H1 (cell line): Measurements from ENCODE around the gene AMPH. TPM values are rescaled to one million over a fixed set of nuclear protein-coding genes. Genes with fewer than 3 reads are reported as not detected.

ENCODE experiments used
- CTCF ChIA-PET: fragments of 300-600 bp; sonication (Branson Sonifier 250); formaldehyde crosslinking; loops from one replicate; lab custom pipeline; 2021; ENCODE audit not compliant: partially characterized antibody; lab: Charles Lee
- POLR2A ChIA-PET: fragments of 300-600 bp; sonication (Branson Sonifier 250); formaldehyde crosslinking; loops from one replicate; lab custom pipeline; 2021; ENCODE audit warnings: inconsistent platforms; ENCODE audit not compliant: partially characterized antibody; lab: Charles Lee
- DNase-seq, 2 experiments: peaks; one replicate each; pipeline versions ENCODE4 v3.0.0 to v3.0.0-alpha.2; 2010 to 2022; ENCODE audit warnings: low spot score in 2 of 2, low read depth in 1 of 2, mixed read lengths in 1 of 2
- FAIRE-seq: peaks from 2 replicates; lab custom pipeline; 2011; peaks lifted over from hg19 to GRCh38; lab: Jason Lieb, UNC
- H2AFZ ChIP-seq: 2 replicates; pipeline ENCODE4 v1.8.1; 2012; ENCODE audit warnings: low read length, inconsistent platforms
- H2AK5ac ChIP-seq: 2 replicates; pipeline ENCODE4 v1.6.1; 2013; ENCODE audit warnings: low read depth, low read length
- H2BK120ac ChIP-seq: replicated peaks from 2 replicates; pipeline ENCODE3; 2013; ENCODE audit warnings: low read depth, low read length, inconsistent platforms
- H2BK12ac ChIP-seq: 2 replicates; pipeline ENCODE4 v1.6.1; 2013; ENCODE audit warnings: low read depth, low read length
- H2BK15ac ChIP-seq: 2 replicates; pipeline ENCODE4 v1.6.1; 2013; ENCODE audit warnings: low read length
- H2BK20ac ChIP-seq: 2 replicates; pipeline ENCODE4 v1.6.1; 2013; ENCODE audit warnings: low read length
- H2BK5ac ChIP-seq: 2 replicates; pipeline ENCODE4 v1.6.1; 2013; ENCODE audit warnings: low read depth, low read length
- H3K14ac ChIP-seq: 2 replicates; pipeline ENCODE4 v1.6.1; 2013; ENCODE audit warnings: inconsistent platforms; ENCODE audit not compliant: insufficient read length
- H3K18ac ChIP-seq: 2 replicates; pipeline ENCODE4 v1.6.1; 2013; ENCODE audit warnings: low read length; ENCODE audit errors: extremely low read depth
- H3K23ac ChIP-seq: 2 replicates; pipeline ENCODE4 v1.6.1; 2013; ENCODE audit warnings: inconsistent platforms; ENCODE audit not compliant: insufficient read length
- H3K23me2 ChIP-seq: 2 replicates; pipeline ENCODE4 v1.6.1; 2013; ENCODE audit warnings: low read depth, low read length
- H3K27ac ChIP-seq: 2 replicates; pipeline ENCODE4 v1.6.1; 2011; ENCODE audit warnings: low read depth, low read length, inconsistent platforms
- H3K27me3 ChIP-seq, 4 experiments: replicated peaks in 1 of 4; 1 replicate in 1 of 4; 2 replicates in 3 of 4; pipeline versions ENCODE4 v1.6.1 to v1.8.1; 2011 to 2013; ENCODE audit warnings: low read length in 3 of 4, mild to moderate bottlenecking in 3 of 4, inconsistent platforms in 2 of 4, mixed read lengths in 2 of 4, moderate library complexity in 1 of 4; ENCODE audit not compliant: control insufficient read depth in 3 of 4, insufficient read depth in 3 of 4; ENCODE audit errors: extremely low read depth in 1 of 4
- H3K36me3 ChIP-seq, 4 experiments: 2 replicates each; pipeline versions ENCODE4 v1.6.1 to v1.8.1; 2011 to 2013; ENCODE audit warnings: mild to moderate bottlenecking in 4 of 4, low read length in 3 of 4, moderate library complexity in 2 of 4, control low read depth in 1 of 4, inconsistent platforms in 1 of 4; ENCODE audit not compliant: insufficient read depth in 4 of 4, control insufficient read depth in 2 of 4
- H3K4ac ChIP-seq: replicated peaks from 2 replicates; pipeline ENCODE3; 2013; ENCODE audit warnings: low read length, low read depth, mixed read lengths, inconsistent platforms; ENCODE audit not compliant: insufficient read length
- H3K4me1 ChIP-seq, 4 experiments: replicated peaks in 1 of 4; 1 replicate in 1 of 4; 2 replicates in 3 of 4; pipeline versions ENCODE4 v1.6.1 to v1.8.1; 2011 to 2013; ENCODE audit warnings: low read length in 3 of 4, inconsistent platforms in 2 of 4, mixed read lengths in 1 of 4; ENCODE audit not compliant: insufficient read depth in 4 of 4, control insufficient read depth in 3 of 4
- H3K4me2 ChIP-seq, 2 experiments: 2 replicates each; pipeline versions ENCODE4 v1.6.1 to v1.8.1; 2011 to 2013; ENCODE audit warnings: low read depth in 2 of 2, low read length in 2 of 2, control low read depth in 1 of 2, inconsistent platforms in 1 of 2, mild to moderate bottlenecking in 1 of 2; ENCODE audit not compliant: insufficient read depth in 1 of 2
- H3K4me3 ChIP-seq, 4 experiments: fragments of 200-600, 300-600 bp in 1 of 4; sonication (generic), shearing (Covaris generic), sonication (Bioruptor Twin) in 1 of 4; 2 replicates each; pipeline versions ENCODE4 v1.5.1 to v1.8.1; 2011 to 2016; ENCODE audit warnings: low read length in 4 of 4, low read depth in 3 of 4, control low read depth in 2 of 4, inconsistent platforms in 2 of 4, mild to moderate bottlenecking in 2 of 4, mixed read lengths in 1 of 4, moderate library complexity in 1 of 4; ENCODE audit not compliant: insufficient read depth in 2 of 4; ENCODE audit errors: extremely low read depth in 1 of 4
- H3K56ac ChIP-seq: replicated peaks from 2 replicates; pipeline ENCODE3; 2013; ENCODE audit warnings: low read depth, mild to moderate bottlenecking, mixed read lengths, low read length, inconsistent platforms; ENCODE audit not compliant: insufficient read length
- H3K79me1 ChIP-seq: 2 replicates; pipeline ENCODE4 v1.6.1; 2013; ENCODE audit warnings: low read depth, low read length, control low read depth
- H3K79me2 ChIP-seq, 2 experiments: 2 replicates each; pipeline versions ENCODE4 v1.6.1 to v1.8.1; 2012 to 2013; ENCODE audit warnings: low read length in 2 of 2, mild to moderate bottlenecking in 2 of 2, inconsistent platforms in 1 of 2; ENCODE audit not compliant: insufficient read depth in 2 of 2, control insufficient read depth in 1 of 2
- H3K9ac ChIP-seq, 4 experiments: replicated peaks in 1 of 4; 1 replicate in 1 of 4; 2 replicates in 3 of 4; pipeline versions ENCODE4 v1.6.1 to v1.8.1; 2011 to 2013; ENCODE audit warnings: low read depth in 3 of 4, low read length in 3 of 4, control low read depth in 2 of 4, mild to moderate bottlenecking in 2 of 4, moderate library complexity in 2 of 4, inconsistent platforms in 1 of 4; ENCODE audit errors: extremely low read depth in 1 of 4
- H3K9me3 ChIP-seq, 2 experiments: 2 replicates each; pipeline versions ENCODE4 v1.6.1 to v1.8.1; 2012 to 2013; ENCODE audit warnings: mild to moderate bottlenecking in 2 of 2, moderate library complexity in 2 of 2, control low read depth in 1 of 2, inconsistent platforms in 1 of 2, low read depth in 1 of 2, low read length in 1 of 2, mixed read lengths in 1 of 2; ENCODE audit not compliant: insufficient read depth in 2 of 2
- H4K20me1 ChIP-seq, 2 experiments: replicated peaks in 1 of 2; 2 replicates each; pipeline versions ENCODE3 to v1.8.1; 2011 to 2013; ENCODE audit warnings: inconsistent platforms in 2 of 2, low read length in 2 of 2, mild to moderate bottlenecking in 1 of 2; ENCODE audit not compliant: insufficient read depth in 2 of 2, control insufficient read depth in 1 of 2
- H4K5ac ChIP-seq: 2 replicates; pipeline ENCODE4 v1.6.1; 2013; ENCODE audit warnings: low read length, low read depth, mixed read lengths, inconsistent platforms; ENCODE audit not compliant: insufficient read length
- H4K8ac ChIP-seq: 2 replicates; pipeline ENCODE4 v1.8.0; 2013; ENCODE audit warnings: mild to moderate bottlenecking, moderate library complexity, low read length, inconsistent platforms; ENCODE audit not compliant: insufficient read depth; ENCODE audit errors: extremely low read depth
- H4K91ac ChIP-seq: replicated peaks from 2 replicates; pipeline ENCODE3; 2013; ENCODE audit warnings: low read length, mixed read lengths, inconsistent platforms; ENCODE audit not compliant: insufficient read length
- CTBP2 ChIP-seq: IDR thresholded peaks from 2 replicates; pipeline ENCODE4 v1.7.0; 2011; ENCODE audit warnings: borderline replicate concordance, mild to moderate bottlenecking, moderate library complexity, mixed read lengths, low read length; ENCODE audit not compliant: insufficient read depth, insufficient read length
- WGBS, 2 experiments: shearing (Covaris generic) in 1 of 2; methylation state at CpG; one replicate each; pipeline versions ENCODE4 v1.1.6 to v1.1.7; 2013 to 2015; ENCODE audit warnings: low lambda C conversion rate in 2 of 2, mixed read lengths in 2 of 2, inconsistent platforms in 1 of 2, low coverage in 1 of 2, missing lambda C conversion rate in 1 of 2; ENCODE audit not compliant: insufficient replicate concordance in 2 of 2, insufficient coverage in 1 of 2, insufficient read length in 1 of 2; ENCODE audit errors: extremely low coverage in 1 of 2, missing lambda C conversion rate in 1 of 2; 5-methylcytosine and 5-hydroxymethylcytosine counted together
- polyA plus RNA-seq, 7 experiments: library from polyadenylated mRNA; depleted of rRNA in 3 of 7; stranded (reverse) in 5 of 7; unstranded in 2 of 7; fragments of >200 nt in 5 of 7; fragments of 200-250 nt in 2 of 7; gene quantifications; 1 replicate in 5 of 7; 2 replicates in 1 of 7; 4 replicates in 1 of 7; pipeline versions ENCODE4 v1.2.1 to v1.2.3, GENCODE V29; 2011 to 2013; ENCODE audit warnings: missing spikeins in 2 of 7, mixed read lengths in 2 of 7
- total RNA-seq: library from RNA; stranded (reverse); fragmentation: NEBNext Ultra II Directional; extraction: Animal tissue kit (Norgen Biotek cat#: 25700); gene quantifications from 2 replicates; pipeline ENCODE4 v1.2.1, GENCODE V29; 2021

Gene AMPH
- total and polyA plus RNA-seq, 2 of the 8 experiments (the other 6 are each of a cell fraction or from before 2014, with no cell fraction given) = 7.3 to 12.2 TPM

DNA sequence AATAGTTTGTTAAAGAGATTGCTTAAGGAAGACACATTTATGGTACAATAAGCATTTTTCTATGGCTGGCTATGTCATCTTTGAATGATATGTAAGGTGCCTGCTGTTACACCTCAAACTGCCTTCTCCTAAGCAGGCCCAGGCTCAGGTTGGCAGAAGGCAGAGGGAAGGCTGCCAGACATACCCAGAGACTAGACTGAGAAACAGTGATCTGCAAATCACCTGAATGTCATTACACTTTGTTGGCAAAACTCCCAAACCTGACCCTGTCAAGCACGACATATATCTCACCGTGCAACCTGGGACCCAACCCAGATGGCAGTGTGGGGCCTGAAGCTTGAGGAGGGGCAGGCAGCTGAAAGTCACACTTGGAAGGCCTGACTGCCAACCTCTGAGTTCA is 221.1 kb downstream of the AMPH start:
- H3K4me1 ChIP-seq = peaks cover 0 to 2% (median 0%) of the 10 kb centered on the region in 4 experiments; a peak in 1 of 7 replicates
- H3K27ac ChIP-seq = no peak overlapping the region
- POLR2A ChIA-PET = interaction anchor here (1.8 kb wide), 1 partner anchor 11 kb away, joined by 4 read pairs; no protein-coding TSS in a partner anchor
- H3K9ac ChIP-seq = no peak overlapping the region
- H3K56ac ChIP-seq = no peak overlapping the region
- no peaks in the 10 kb centered on the region for H3K79me1 ChIP-seq
- CTCF ChIA-PET = interaction anchor here (1.0 to 4.0 kb wide), 9 partner anchors 8 to 269 kb away, joined by 3 to 24 read pairs (median 7); no protein-coding TSS in a partner anchor
- no peak overlapping the region for H3K14ac ChIP-seq
- H4K91ac ChIP-seq = no peak overlapping the region
- H3K4me2 ChIP-seq = no peak overlapping the region
- H3K27me3 ChIP-seq = no peaks in the 10 kb centered on the region
- H2BK15ac ChIP-seq = no peak overlapping the region
- no peak for FAIRE-seq
- no peaks in the 10 kb centered on the region for H3K79me2 ChIP-seq
- TF ChIP-seq CTBP2 = no peak
- TF ChIP-seq, all 59 proteins: peak for 0
- no peak for DNase-seq
- no peaks in the 10 kb centered on the region for H3K36me3 ChIP-seq
- H3K9me3 ChIP-seq = no peaks in the 10 kb centered on the region
- WGBS, 2 experiments = 85% methylated on average over 2 of the region's 2 CpGs; no CpG with 5 or more reads in 1 of the 2 experiments
- H2BK20ac ChIP-seq = no peak overlapping the region
- no peak overlapping the region for H2AK5ac ChIP-seq
- H4K5ac ChIP-seq = no peak overlapping the region
- H2BK5ac ChIP-seq = no peak overlapping the region
- no peak overlapping the region for H2AFZ ChIP-seq
- H4K8ac ChIP-seq = no peak overlapping the region
- no peaks in the 10 kb centered on the region for H3K23me2 ChIP-seq
- no peak overlapping the region for H3K18ac ChIP-seq
- H3K4me3 ChIP-seq = no peak overlapping the region
- no peak overlapping the region for H3K23ac ChIP-seq
- no peak overlapping the region for H2BK12ac ChIP-seq
- H2BK120ac ChIP-seq = no peak overlapping the region
- H4K20me1 ChIP-seq = no peaks in the 10 kb centered on the region
- H3K4ac ChIP-seq = no peak overlapping the region
